ENCODE measurements around the gene OR5AU1. TPM values are rescaled to one million over a fixed set of nuclear protein-coding genes. Genes with fewer than 3 reads are reported as not detected.

Gene OR5AU1
- total RNA-seq, 1 experiment from 2014 or later = not detected

DNA sequence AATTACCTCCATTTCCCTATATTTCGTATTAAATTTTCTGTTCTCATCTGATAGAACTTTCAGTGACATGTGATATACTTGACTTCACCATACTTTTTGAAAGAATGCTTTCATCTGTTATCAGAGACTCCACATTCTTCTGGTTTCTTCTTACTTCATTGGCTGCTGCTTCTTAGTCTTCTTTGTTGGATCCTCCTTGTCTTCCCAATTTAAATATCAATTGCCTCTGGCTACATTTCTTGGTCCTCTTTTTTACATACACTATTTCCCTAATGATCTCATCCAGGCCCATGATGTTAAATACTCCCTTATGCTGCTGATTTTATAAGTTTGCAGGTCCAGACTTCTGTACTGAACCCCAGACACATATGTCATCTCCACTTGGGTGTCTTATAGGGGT is 22.0 kb downstream of the OR5AU1 start:
- Histone ChIP-seq H4K8ac (replicated peaks; ENCODE audit: insufficient read length, low read depth, low read length) (no peak overlapping the region), H3K56ac (ENCODE audit: insufficient read length, low read depth, low read length) (no peak overlapping the region), H3K4me2 (ENCODE audit: insufficient read depth, insufficient read length, low read length) (no peak overlapping the region), H3K9me3 (ENCODE audit: control insufficient read depth, low read depth, low read length) (no peaks in the 10 kb centered on the region), H3K79me1 (ENCODE audit: insufficient read depth, low read depth, low read length, poor library complexity, severe bottlenecking) (no peaks in the 10 kb centered on the region), H2BK12ac (ENCODE audit: insufficient read length, low read depth, low read length) (no peak overlapping the region), H2BK15ac (ENCODE audit: low read depth, low read length) (no peak overlapping the region), H3K23ac (ENCODE audit: insufficient read length, low read depth, low read length) (no peak overlapping the region), H3K4ac (ENCODE audit: low read depth, low read length) (no peak overlapping the region), H2AFZ (ENCODE audit: low read length) (peak overlapping the region; percentile 66), H2AK5ac (ENCODE audit: insufficient read length, low read length) (no peak overlapping the region), H2BK20ac (ENCODE audit: low read depth, low read length, poor library complexity, severe bottlenecking) (no peak overlapping the region), H4K5ac (ENCODE audit: insufficient read length, low read depth, low read length) (no peak overlapping the region), H3K14ac (ENCODE audit: insufficient read depth, low read length) (no peak overlapping the region), H2BK5ac (ENCODE audit: insufficient read length, low read length) (no peak overlapping the region), H3T11ph (ENCODE audit: low read length) (no peak overlapping the region), H3K23me2 (ENCODE audit: insufficient read length, low read depth, low read length, poor library complexity, severe bottlenecking) (no peaks in the 10 kb centered on the region), H3K79me2 (ENCODE audit: insufficient read depth, low read length) (no peaks in the 10 kb centered on the region), H3K9ac (ENCODE audit: extremely low read depth, insufficient read length, low read length) (no peak overlapping the region), H3K18ac (ENCODE audit: insufficient read length, low read depth, low read length) (no peak overlapping the region), H4K20me1 (ENCODE audit: control insufficient read depth, insufficient read depth, insufficient read length) (no peaks in the 10 kb centered on the region), H3K27me3 (ENCODE audit: insufficient read depth, low read length) (no peaks in the 10 kb centered on the region), H2BK120ac (ENCODE audit: low read depth, low read length, poor library complexity, severe bottlenecking) (no peak overlapping the region), H3K4me1 (ENCODE audit: insufficient read depth, low read length) (no peaks in the 10 kb centered on the region), H4K91ac (ENCODE audit: insufficient read length, low read depth, low read length) (no peak overlapping the region), H3K27ac (ENCODE audit: insufficient read length, low read depth, low read length) (no peak overlapping the region)
- H3K4me1 Mint-ChIP-seq = peaks cover 16 to 20% of the 10 kb centered on the region in 2 experiments
- no peak overlapping the region for H3K4me3 Mint-ChIP-seq
- 100% methylated on average over 1 of the region's 1 CpG for WGBS (ENCODE audit: extremely low coverage, insufficient read length, low lambda C conversion rate)
- no peak for DNase-seq
- TF ChIP-seq, protein P1, sequence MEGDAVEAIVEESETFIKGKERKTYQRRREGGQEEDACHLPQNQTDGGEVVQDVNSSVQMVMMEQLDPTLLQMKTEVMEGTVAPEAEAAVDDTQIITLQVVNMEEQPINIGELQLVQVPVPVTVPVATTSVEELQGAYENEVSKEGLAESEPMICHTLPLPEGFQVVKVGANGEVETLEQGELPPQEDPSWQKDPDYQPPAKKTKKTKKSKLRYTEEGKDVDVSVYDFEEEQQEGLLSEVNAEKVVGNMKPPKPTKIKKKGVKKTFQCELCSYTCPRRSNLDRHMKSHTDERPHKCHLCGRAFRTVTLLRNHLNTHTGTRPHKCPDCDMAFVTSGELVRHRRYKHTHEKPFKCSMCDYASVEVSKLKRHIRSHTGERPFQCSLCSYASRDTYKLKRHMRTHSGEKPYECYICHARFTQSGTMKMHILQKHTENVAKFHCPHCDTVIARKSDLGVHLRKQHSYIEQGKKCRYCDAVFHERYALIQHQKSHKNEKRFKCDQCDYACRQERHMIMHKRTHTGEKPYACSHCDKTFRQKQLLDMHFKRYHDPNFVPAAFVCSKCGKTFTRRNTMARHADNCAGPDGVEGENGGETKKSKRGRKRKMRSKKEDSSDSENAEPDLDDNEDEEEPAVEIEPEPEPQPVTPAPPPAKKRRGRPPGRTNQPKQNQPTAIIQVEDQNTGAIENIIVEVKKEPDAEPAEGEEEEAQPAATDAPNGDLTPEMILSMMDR (conservative IDR thresholded peaks at IDR 0.05) = no peak
- peaks cover 0 to 4% (median 1%) of the 10 kb centered on the region in 3 experiments; a peak in 2 of 7 replicates for H3K36me3 Mint-ChIP-seq (ENCODE audit: insufficient read depth in 1 of 3, low read depth in 3 of 3)
- no peaks in the 10 kb centered on the region for H3K27me3 Mint-ChIP-seq (ENCODE audit: low read depth)
- peak overlapping the region in 1 of 3 experiments; percentile 44; a peak in 3 of 7 replicates for H3K27ac Mint-ChIP-seq
- peaks cover 7 to 8% of the 10 kb centered on the region in 2 experiments; a peak in 3 of 5 replicates for H3K9me3 Mint-ChIP-seq

All from H9 (cell line).